Activated T-cell treated with anti-CD3 and anti-CD28 coated beads, Interleukin-2, amount 50 U/mL, for 1 hour (primary cell): ENCODE measurements around the gene CPSF4.

Source experiments
- DNase-seq: peaks from one replicate; pipeline ENCODE4 v3.0.0-alpha.2; 2020

Gene CPSF4

GRCh38 chr7:99449326-99449725 is 10.6 kb downstream of the CPSF4 start:
- DNase-seq, result no peak

- no peak for DNase-seq
Observed at GRCh38 chr7:99451936-99452335, 13.2 kb downstream of the CPSF4 start.

GRCh38 chr7:99452541-99452940 is 13.8 kb downstream of the CPSF4 start:
- DNase-seq, result no peak

- no peak for DNase-seq
Observed at GRCh38 chr7:99453105-99453504, 14.4 kb downstream of the CPSF4 start.

GRCh38 chr7:99455874-99456273 is 17.1 kb downstream of the CPSF4 start:
- no peak for DNase-seq

- DNase-seq, result no peak
Observed at GRCh38 chr7:99456288-99456687, 17.5 kb downstream of the CPSF4 start.

GRCh38 chr7:99457050-99457649 is 18.4 kb downstream of the CPSF4 start:
- no peak for DNase-seq

GRCh38 chr7:99457650-99458493 is 19.1 kb downstream of the CPSF4 start:
- DNase-seq, result no peak

GRCh38 chr7:99459087-99459486 is 20.3 kb downstream of the CPSF4 start:
- peak; percentile 27 for DNase-seq

- no peak for DNase-seq
Observed at GRCh38 chr7:99460651-99461050, 21.9 kb downstream of the CPSF4 start.

GRCh38 chr7:99461221-99461620 is 22.5 kb downstream of the CPSF4 start:
- no peak for DNase-seq

- DNase-seq, result no peak
Observed at GRCh38 chr7:99465421-99465768, 26.7 kb downstream of the CPSF4 start.

- no peak for DNase-seq
Observed at GRCh38 chr7:99468336-99468918, 29.7 kb downstream of the CPSF4 start.

GRCh38 chr7:99469381-99470065 is 30.8 kb downstream of the CPSF4 start:
- DNase-seq, result no peak

GRCh38 chr7:99472561-99473314 is 34.0 kb downstream of the CPSF4 start, which contains the start of gene ZNF789:
ZNF789 (plus strand) TSS chr7:99472890; CDS start chr7:99476457, 3,567 bp downstream.
- peak; percentile 97 for DNase-seq

GRCh38 chr7:99473315-99473596 is 34.5 kb downstream of the CPSF4 start:
- DNase-seq, result no peak

- no peak for DNase-seq
Observed at GRCh38 chr7:99476107-99476506, 37.4 kb downstream of the CPSF4 start.

GRCh38 chr7:99478464-99479440 is 40.0 kb downstream of the CPSF4 start:
- no peak for DNase-seq

- no peak for DNase-seq
Observed at GRCh38 chr7:99485094-99485493, 46.4 kb downstream of the CPSF4 start.

GRCh38 chr7:99489235-99489634 is 50.5 kb downstream of the CPSF4 start:
- no peak for DNase-seq

- DNase-seq, result no peak
Observed at GRCh38 chr7:99490878-99491277, 52.1 kb downstream of the CPSF4 start.

- DNase-seq, result no peak
Observed at GRCh38 chr7:99493823-99494222, 55.1 kb downstream of the CPSF4 start.
